Muscle of arm (tissue), 12 donors: ENCODE data around the gene CCDC18. TPM values are rescaled to one million over a fixed set of nuclear protein-coding genes. Genes with fewer than 3 reads are reported as not detected.
A peak's percentile ranks its signal among the peaks of the same experiment; 100 is the strongest.
"Not testable (repeated sequence)": the region's sequence is repeated elsewhere in the genome, so short reads cannot be mapped to it uniquely, and the experiment has no call there.

Experiments
- DNase-seq: peaks from one replicate; pipeline ENCODE4 v3.0.0-alpha.2; 2013
- polyA plus RNA-seq, 12 donors: library from polyadenylated mRNA; unstranded; fragments of 120-200 nt; gene quantifications; one replicate each; pipeline ENCODE4 v1.2.1, GENCODE V29; 2013; ENCODE audit not compliant: insufficient read length in 12 of 12

The CCDC18 gene
- polyA plus RNA-seq, 12 donors: 3.5 to 10.3 (median 5.8) TPM; not detected in 1

DNA sequence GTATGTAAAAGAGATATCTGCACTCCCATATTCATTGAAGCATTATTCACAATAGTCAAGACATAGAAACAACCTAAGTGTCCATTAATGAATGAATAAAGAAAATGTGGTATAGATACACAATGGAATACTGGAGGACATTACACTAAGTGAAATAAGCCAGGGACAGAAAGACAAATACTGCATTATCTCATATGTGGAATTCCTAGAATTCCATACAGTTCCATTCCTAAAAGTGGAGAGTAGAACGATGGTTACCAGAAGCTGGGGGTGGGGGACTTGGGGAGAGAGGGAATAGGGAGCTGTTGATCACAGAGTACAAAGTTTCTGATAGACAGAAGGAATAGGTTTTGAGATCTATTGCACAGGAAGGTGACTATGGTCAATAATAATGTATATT lies 7.7 kb upstream of the CCDC18 start:
- no peak for DNase-seq

GRCh38 chr1:93174638-93175037 lies 5.9 kb upstream of the CCDC18 start:
- not testable (repeated sequence) for DNase-seq

- DNase-seq: no peak
These were observed 2.5 kb upstream of the CCDC18 start for GRCh38 chr1:93177991-93178390.

GRCh38 chr1:93178418-93178817 lies 2.1 kb upstream of the CCDC18 start:
- peak; percentile 25 for DNase-seq

DNA sequence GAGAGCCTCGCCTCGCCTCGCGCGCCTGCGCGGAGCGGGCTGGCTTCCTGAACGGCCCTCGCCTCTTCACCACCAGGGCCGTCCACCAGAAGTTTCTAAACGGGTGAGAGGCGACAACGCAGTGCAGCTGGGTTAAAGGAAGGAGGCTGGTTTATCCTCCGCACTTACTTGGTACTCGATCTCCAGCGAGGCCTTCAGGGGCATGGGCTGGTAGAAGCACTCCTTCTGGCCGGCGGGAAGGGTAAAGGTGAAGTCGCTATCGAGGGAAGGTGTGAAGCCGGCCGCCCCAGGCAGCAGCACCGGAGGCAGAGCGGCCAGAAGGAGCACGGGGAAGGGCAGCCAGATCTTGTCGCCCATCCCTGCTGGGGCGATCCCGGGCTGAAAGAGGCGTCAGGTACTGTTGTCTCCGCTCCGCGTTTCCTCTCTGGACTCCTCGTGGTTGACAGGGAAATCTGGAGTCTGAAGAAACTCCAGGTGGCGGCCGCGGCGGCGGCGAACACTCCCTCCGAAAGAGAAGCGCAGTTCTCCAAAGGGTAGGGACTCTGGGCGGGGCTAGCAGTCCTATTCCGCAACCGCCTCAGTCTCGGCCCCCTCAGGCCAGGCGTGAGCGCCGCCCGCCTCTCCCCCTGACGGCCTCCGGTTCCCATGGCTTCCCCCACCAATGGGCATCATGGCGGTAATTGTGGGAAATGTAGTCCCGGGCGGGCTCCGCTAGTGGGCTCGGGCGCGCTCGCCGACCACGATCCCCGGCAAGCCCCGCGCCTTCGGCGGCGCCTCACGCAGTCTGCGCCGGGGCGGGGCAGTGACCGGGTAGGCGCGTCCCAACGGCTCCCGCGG lies 420 bp upstream of the CCDC18 start, which contains the start of gene TMED5:
Gene TMED5, minus strand, starts transcription at position 528 of the 837 bp plus-strand sequence. Its CDS starts 171 bp downstream, at position 357.
- DNase-seq: peak; percentile 97

DNA sequence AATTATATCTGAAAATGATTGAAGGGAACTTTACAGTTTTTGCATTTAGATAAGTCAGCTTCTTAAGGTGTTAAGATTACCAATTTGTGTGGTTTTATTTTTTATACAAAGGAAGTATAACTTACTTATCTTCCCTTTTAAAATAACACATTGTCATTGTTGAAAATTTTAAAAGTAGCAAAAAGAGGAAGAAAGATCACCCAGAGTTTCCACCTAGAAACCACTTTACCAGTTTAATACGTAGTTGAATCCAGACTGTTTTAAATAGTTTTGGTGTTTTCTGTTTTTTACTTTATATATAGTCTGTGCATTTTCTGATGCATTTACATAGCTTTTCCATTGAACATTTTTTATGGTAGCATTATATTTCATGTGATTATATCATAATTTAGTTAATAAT lies 6.1 kb downstream of the CCDC18 start:
- DNase-seq: no peak

DNA sequence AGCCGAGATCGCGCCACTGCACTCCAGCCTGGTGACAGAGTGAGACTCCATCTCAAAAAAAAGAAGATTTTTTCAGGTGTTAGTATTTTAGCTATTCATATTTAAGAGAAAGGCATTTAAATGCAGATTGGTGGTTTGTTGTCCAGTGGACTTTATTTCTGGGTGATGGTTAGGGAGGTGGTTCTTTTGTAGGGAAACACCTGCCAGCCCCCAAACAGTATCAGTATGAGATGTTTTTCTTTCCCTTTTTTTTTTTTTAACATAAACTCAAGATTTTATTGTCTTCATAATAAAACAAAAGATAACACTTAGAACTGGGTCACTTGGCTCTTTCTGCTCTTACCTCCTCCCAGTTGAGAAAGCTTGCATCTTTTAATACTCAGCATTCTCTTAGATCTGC lies 9.9 kb downstream of the CCDC18 start:
- DNase-seq: no peak

GRCh38 chr1:93194231-93194990 lies 13.9 kb downstream of the CCDC18 start:
- DNase-seq: no peak

DNA sequence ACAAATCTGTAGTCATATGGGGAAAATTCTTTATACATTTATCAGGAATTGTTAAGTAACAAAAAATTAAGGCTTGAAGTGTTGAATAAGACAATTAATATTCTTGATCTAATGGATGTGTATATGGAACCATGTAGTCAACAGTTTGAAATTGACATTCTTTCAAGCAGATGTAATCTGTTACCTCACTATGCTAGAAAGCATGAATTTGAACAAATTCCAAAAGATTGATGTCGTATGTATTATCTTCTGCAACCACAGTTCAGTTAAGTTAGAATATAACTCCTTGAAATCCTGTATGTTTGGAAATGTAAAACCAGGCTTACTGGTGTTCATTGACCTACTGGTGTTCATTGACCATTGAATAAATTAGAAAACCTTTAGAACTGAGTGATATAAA lies 16.1 kb downstream of the CCDC18 start:
- no peak for DNase-seq

- no peak for DNase-seq
These were observed 18.6 kb downstream of the CCDC18 start for GRCh38 chr1:93199150-93199549.

DNA sequence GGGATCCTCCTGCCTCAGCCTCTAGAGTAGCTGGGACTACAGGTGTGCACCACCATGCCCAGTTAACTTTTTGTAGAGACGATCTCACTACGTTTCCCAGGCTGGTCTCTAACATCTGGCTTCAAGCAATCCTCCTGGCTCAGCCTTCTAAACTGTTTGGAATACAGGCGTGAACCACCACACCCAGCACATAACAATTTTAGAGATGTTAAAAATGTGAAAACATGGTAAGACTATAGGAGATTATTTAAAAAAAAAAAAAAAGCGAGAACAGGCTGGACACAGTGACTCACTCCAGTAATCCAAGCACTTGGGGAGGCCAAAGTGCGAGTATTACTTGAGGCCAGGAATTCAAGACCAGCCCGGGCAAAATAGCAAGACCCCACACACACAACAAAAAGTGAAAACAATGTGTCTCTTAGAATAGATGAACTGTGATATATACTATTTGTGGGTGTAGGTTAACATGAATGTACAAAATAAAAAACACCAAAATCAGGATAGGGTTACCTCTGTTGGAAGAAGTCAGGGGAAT lies 19.6 kb downstream of the CCDC18 start:
- no peak for DNase-seq

DNA sequence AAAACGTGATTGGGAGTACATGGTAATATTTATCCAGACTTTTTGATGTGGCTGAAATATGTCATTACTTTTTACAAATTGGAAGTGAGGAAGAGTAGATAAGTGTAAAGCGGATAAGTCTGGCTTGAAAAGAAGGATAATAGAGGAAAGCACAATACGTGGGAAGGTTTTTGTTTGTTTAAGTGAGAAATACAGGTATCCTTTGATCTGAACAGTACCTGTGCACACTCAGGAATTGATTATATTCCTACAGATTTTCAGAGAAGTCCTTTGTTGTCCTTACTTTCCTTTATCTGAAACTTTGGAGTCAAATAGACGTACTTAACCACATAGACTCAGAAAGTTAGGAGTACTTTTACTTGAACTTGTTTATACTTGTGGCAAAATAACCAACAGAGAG lies 20.2 kb downstream of the CCDC18 start:
- no peak for DNase-seq

- DNase-seq: no peak
These were observed 25.5 kb downstream of the CCDC18 start for GRCh38 chr1:93205892-93206566.

DNA sequence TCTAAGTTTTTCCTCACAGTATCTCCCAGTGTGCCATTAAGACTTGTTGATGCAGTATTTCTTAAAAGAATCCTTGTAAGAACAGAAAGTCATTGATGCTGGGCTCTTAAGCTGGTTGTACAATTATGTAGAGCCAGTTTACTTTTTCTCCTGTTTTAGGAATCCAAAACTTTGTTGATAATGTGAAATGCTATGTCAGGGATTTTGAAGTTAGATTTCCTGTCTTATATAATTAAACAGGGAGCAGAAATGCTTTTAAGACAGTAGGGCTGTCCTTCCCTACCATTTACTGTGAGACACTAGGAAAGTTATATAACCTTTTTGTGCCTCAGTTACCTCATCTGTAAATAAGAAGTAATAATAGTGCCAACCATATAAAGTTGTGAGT lies 26.0 kb downstream of the CCDC18 start:
- DNase-seq: no peak

GRCh38 chr1:93207211-93207610 lies 26.7 kb downstream of the CCDC18 start:
- DNase-seq: no peak

DNA sequence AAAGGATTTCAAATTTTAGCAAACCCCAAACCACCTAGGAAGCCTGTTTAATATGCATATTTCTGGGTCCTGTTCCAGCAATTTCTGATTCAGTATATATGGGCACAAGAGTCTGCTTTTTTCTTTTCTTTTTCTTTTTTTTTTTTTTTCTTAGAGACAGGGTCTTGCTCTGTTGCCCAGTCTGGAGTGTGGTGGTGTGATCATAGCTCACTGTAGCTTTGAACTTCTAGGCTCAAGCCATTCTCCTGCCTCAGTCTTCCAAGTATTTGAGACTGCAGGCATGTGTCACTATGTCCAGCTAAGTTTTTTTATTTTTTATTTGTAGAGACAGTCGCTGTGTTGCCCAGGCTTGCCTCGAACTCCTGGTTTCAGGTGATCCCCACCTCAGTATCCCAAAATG lies 34.8 kb downstream of the CCDC18 start:
- no peak for DNase-seq

GRCh38 chr1:93219443-93219842 lies 38.9 kb downstream of the CCDC18 start:
- no peak for DNase-seq

GRCh38 chr1:93220716-93221115 lies 40.2 kb downstream of the CCDC18 start:
- not testable (repeated sequence) for DNase-seq

GRCh38 chr1:93221913-93222312 lies 41.4 kb downstream of the CCDC18 start:
- no peak for DNase-seq

DNA sequence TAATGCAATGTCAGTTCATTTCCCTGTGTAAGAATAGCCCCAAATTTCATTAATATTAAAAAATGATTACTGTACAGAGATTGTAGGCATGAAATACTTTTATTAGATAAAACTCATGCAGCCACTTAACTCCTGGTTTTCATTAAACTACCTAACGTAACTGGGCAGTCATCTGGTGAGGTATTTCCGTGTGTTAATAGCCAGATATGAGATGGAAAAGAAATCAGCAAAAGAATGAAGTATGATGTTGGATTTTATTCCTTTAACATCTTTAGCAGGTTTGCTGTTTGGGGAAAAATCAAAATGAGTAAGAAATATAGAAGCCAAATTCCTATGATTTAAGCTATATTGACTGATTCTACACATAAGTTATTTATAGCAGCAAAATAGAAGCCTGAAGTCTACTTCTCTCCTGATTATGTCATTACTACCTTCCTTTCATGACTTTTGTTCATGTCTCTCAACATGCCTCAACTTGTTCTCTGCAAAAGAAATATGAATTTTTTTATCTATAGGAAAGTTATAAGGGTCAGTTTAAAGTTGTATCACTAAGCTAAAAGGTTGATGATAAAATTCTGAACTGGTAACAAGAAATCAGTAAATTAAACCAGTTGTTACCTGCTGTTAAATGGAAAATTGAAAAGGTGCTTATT lies 42.6 kb downstream of the CCDC18 start:
- peak; percentile 21 for DNase-seq

DNA sequence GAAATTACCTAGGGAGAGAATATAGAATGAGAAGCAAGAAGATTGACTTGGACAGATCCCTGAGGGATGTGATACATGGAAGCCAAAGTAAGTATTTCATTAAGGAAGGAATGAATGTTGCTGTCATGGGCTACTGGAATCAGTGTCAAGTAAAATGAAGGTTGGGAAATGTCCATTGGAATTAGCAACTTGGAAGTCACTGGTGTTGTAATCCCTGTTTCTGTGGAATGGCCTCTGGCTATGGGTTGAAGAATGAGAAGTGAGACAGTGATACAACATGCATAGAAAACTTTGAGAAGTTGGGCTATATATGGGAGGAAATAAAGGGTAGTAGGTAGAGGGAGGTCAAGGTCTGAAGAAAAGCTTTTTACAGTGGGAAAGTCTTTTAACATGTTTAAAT lies 54.7 kb downstream of the CCDC18 start:
- no peak for DNase-seq

- no peak for DNase-seq
These were observed 56.5 kb downstream of the CCDC18 start for GRCh38 chr1:93237021-93237420.
